NCI-H2196 treated with DMSO at 0.1 percent for 48 hours (cell line): ENCODE results near the gene KATNAL1.
A peak's percentile ranks its signal among the peaks of the same experiment; 100 is the strongest.

ENCODE experiments used
- DNase-seq: peaks from one replicate; lab custom pipeline; 2025; ENCODE audit not compliant: unreplicated experiment; lab: John Stamatoyannopoulos, UW

Gene KATNAL1

GRCh38 chr13:30333616-30334015 lies 26.3 kb upstream of the KATNAL1 start:
- DNase-seq: no peak

- DNase-seq: no peak
These were observed 25.2 kb upstream of the KATNAL1 start for GRCh38 chr13:30332456-30333143.

- no peak for DNase-seq
These were observed 24.0 kb upstream of the KATNAL1 start for GRCh38 chr13:30331331-30331771.

- DNase-seq: no peak
These were observed 21.7 kb upstream of the KATNAL1 start for GRCh38 chr13:30329009-30329585.

- DNase-seq: no peak
These were observed 18.3 kb upstream of the KATNAL1 start for GRCh38 chr13:30325668-30326067.

- DNase-seq: no peak
These were observed 16.2 kb upstream of the KATNAL1 start for GRCh38 chr13:30323524-30323923.

GRCh38 chr13:30322428-30322827 lies 15.1 kb upstream of the KATNAL1 start:
- DNase-seq: no peak

GRCh38 chr13:30321256-30321655 lies 13.9 kb upstream of the KATNAL1 start:
- no peak for DNase-seq

- DNase-seq: no peak
These were observed 12.3 kb upstream of the KATNAL1 start for GRCh38 chr13:30319655-30320054.

- DNase-seq: no peak
These were observed 11.8 kb upstream of the KATNAL1 start for GRCh38 chr13:30319130-30319529.

- DNase-seq: no peak
These were observed 10.7 kb upstream of the KATNAL1 start for GRCh38 chr13:30318026-30318425.

- no peak for DNase-seq
These were observed 7.2 kb upstream of the KATNAL1 start for GRCh38 chr13:30314562-30314961.

GRCh38 chr13:30314069-30314468 lies 6.7 kb upstream of the KATNAL1 start:
- no peak for DNase-seq

- DNase-seq: no peak
These were observed 6.0 kb upstream of the KATNAL1 start for GRCh38 chr13:30313311-30313710.

GRCh38 chr13:30312904-30313303 lies 5.6 kb upstream of the KATNAL1 start:
- no peak for DNase-seq

GRCh38 chr13:30308548-30308947 lies 1.2 kb upstream of the KATNAL1 start:
- no peak for DNase-seq

GRCh38 chr13:30307971-30308290 lies 580 bp upstream of the KATNAL1 start:
- DNase-seq: no peak

- peak; percentile 57 for DNase-seq
These were observed 573 bp downstream of the KATNAL1 start for GRCh38 chr13:30306762-30307193.

GRCh38 chr13:30305456-30305970 lies 1.8 kb downstream of the KATNAL1 start:
- no peak for DNase-seq

GRCh38 chr13:30303269-30303668 lies 4.1 kb downstream of the KATNAL1 start:
- DNase-seq: no peak

GRCh38 chr13:30301827-30302226 lies 5.5 kb downstream of the KATNAL1 start:
- DNase-seq: no peak

- no peak for DNase-seq
These were observed 6.8 kb downstream of the KATNAL1 start for GRCh38 chr13:30300596-30300995.

- no peak for DNase-seq
These were observed 7.6 kb downstream of the KATNAL1 start for GRCh38 chr13:30299786-30300185.
